ENCODE results near the gene RHBDD1.

- TF ChIP-seq CTCF (conservative IDR thresholded peaks at IDR 0.05; ENCODE audit: low read depth, low read length) (no peak), EZH2 (IDR thresholded peaks at IDR 0.05; ENCODE audit: borderline replicate concordance, low read depth, low read length, poor library complexity, severe bottlenecking) (no peak)
Observed at GRCh38 chr2:226862623-226863022, 26.8 kb downstream of the RHBDD1 start.

Measured in A673 (cell line).